Measurements from ENCODE around the gene RNF220. TPM values are rescaled to one million over a fixed set of nuclear protein-coding genes. Genes with fewer than 3 reads are reported as not detected.

RNF220 gene
- total and polyA plus RNA-seq, 2 of the 13 experiments (the other 11 are each of a cell fraction or from before 2014, with no cell fraction given) = 48.2 to 72.1 TPM

GRCh38 chr1:44631647-44632539 is 226.8 kb downstream of the RNF220 start (continued):
- peak; percentile 65; the same call in 1 of the 2 replicates for TF ChIP-seq DR1 (CRISPR knock-in tag; IDR thresholded peaks at IDR 0.05)
- TF ChIP-seq ZNF773 (CRISPR knock-in tag; IDR thresholded peaks at IDR 0.05; ENCODE audit: borderline replicate concordance) = no peak
- peak; percentile 74; the same call in 1 of the 2 replicates for TF ChIP-seq EED (CRISPR knock-in tag; IDR thresholded peaks at IDR 0.05)
- no peak for TF ChIP-seq SP2 (CRISPR knock-in tag; IDR thresholded peaks at IDR 0.05)
- TF ChIP-seq ZNF687 (CRISPR knock-in tag; IDR thresholded peaks at IDR 0.05) = peak; percentile 89
- peak; percentile 74; the same call in 1 of the 2 replicates for TF ChIP-seq MXD4 (CRISPR knock-in tag; IDR thresholded peaks at IDR 0.05)
- TF ChIP-seq ZNF564 (CRISPR knock-in tag; IDR thresholded peaks at IDR 0.05) = peak; percentile 89
- TF ChIP-seq ZNF747 (CRISPR knock-in tag; IDR thresholded peaks at IDR 0.05; ENCODE audit: borderline replicate concordance) = peak; percentile 75
- 0 out of 2 replicates have a peak, but pooled peaks have one; percentile 32 for TF ChIP-seq ZNF567 (CRISPR knock-in tag; IDR thresholded peaks at IDR 0.05; ENCODE audit: borderline replicate concordance)
- TF ChIP-seq, protein P1, sequence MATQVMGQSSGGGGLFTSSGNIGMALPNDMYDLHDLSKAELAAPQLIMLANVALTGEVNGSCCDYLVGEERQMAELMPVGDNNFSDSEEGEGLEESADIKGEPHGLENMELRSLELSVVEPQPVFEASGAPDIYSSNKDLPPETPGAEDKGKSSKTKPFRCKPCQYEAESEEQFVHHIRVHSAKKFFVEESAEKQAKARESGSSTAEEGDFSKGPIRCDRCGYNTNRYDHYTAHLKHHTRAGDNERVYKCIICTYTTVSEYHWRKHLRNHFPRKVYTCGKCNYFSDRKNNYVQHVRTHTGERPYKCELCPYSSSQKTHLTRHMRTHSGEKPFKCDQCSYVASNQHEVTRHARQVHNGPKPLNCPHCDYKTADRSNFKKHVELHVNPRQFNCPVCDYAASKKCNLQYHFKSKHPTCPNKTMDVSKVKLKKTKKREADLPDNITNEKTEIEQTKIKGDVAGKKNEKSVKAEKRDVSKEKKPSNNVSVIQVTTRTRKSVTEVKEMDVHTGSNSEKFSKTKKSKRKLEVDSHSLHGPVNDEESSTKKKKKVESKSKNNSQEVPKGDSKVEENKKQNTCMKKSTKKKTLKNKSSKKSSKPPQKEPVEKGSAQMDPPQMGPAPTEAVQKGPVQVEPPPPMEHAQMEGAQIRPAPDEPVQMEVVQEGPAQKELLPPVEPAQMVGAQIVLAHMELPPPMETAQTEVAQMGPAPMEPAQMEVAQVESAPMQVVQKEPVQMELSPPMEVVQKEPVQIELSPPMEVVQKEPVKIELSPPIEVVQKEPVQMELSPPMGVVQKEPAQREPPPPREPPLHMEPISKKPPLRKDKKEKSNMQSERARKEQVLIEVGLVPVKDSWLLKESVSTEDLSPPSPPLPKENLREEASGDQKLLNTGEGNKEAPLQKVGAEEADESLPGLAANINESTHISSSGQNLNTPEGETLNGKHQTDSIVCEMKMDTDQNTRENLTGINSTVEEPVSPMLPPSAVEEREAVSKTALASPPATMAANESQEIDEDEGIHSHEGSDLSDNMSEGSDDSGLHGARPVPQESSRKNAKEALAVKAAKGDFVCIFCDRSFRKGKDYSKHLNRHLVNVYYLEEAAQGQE (IDR thresholded peaks at IDR 0.05; ENCODE audit: borderline replicate concordance in 1 of 2, low read depth in 1 of 2, low read length in 2 of 2) = 0 out of 4 replicates have a peak, but pooled peaks of 1 of the 2 experiments have one; percentile 4
- TF ChIP-seq STAT5B (CRISPR knock-in tag; IDR thresholded peaks at IDR 0.05) = no peak
- peak; percentile 51 for TF ChIP-seq ZFP36 (IDR thresholded peaks at IDR 0.05; ENCODE audit: borderline replicate concordance, low read depth, low read length, partially characterized antibody)
- no peak for TF ChIP-seq MAZ (IDR thresholded peaks at IDR 0.05; ENCODE audit: borderline replicate concordance, low read depth, low read length)
- peak; percentile 72 for TF ChIP-seq MAZ (CRISPR knock-in tag; IDR thresholded peaks at IDR 0.05; ENCODE audit: low read depth)
- TF ChIP-seq TSC22D2 (CRISPR knock-in tag; IDR thresholded peaks at IDR 0.05; ENCODE audit: borderline replicate concordance) = no peak
- no peak for TF ChIP-seq FOXJ3 (CRISPR knock-in tag; IDR thresholded peaks at IDR 0.05; ENCODE audit: borderline replicate concordance)
- TF ChIP-seq ZMAT3 (CRISPR knock-in tag; conservative IDR thresholded peaks at IDR 0.05) = 0 out of 2 replicates have a peak, but pooled peaks have one; percentile 52
- TF ChIP-seq ZSCAN29 (CRISPR knock-in tag; conservative IDR thresholded peaks at IDR 0.05) = no peak
- peak; percentile 72; the same call in 1 of the 2 replicates for TF ChIP-seq ATF7-NPFF (CRISPR knock-in tag; IDR thresholded peaks at IDR 0.05; ENCODE audit: low read depth)
- TF ChIP-seq ATAD3A (CRISPR knock-in tag; IDR thresholded peaks at IDR 0.05) = no peak
